ENCODE results near the gene CTNNBIP1.

CTNNBIP1 gene

DNA sequence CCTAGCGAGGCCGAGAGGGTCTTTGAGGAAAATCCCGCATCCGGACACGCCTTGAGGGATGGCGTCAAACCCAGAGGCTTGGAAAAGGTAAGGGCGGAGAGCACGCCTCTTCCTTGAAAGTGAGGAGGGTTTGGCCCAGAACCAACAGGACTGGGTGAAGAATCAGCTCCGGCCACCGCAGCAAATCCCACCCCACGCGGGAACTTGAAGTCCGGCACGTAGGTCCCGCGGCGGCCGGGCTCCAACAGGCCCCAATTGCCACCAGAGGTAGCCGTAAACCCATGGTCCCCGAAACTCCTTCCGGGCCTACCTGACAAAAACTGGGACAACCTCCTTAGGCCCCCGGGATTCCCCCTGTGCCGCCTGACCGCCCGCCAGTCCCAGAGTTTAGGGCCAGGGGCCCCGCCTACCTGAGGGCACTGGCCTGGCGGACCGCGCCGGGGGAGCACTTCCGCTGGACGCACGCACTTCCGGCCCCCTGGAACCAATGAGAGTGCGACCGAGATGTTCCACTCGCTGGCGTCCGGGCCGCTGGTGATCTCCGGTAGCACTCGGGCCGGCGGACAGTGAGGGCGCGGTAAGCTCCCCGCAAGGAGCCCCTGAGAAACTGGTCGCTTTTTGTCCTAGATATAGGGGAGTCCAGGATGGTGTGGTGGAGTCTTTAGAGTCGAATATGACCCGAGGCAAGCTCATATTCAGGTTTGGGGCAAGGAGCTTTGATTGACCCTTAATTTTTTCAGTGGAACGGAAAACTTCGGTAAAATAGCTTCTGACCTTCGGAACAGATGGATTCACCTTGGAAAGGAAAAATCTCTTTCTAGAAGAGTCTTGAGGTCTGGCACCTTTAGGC, 33.1 kb upstream of the CTNNBIP1 start, which contains the start of the genes LZIC and NMNAT1 (continued):
- TF ChIP-seq, protein P1, sequence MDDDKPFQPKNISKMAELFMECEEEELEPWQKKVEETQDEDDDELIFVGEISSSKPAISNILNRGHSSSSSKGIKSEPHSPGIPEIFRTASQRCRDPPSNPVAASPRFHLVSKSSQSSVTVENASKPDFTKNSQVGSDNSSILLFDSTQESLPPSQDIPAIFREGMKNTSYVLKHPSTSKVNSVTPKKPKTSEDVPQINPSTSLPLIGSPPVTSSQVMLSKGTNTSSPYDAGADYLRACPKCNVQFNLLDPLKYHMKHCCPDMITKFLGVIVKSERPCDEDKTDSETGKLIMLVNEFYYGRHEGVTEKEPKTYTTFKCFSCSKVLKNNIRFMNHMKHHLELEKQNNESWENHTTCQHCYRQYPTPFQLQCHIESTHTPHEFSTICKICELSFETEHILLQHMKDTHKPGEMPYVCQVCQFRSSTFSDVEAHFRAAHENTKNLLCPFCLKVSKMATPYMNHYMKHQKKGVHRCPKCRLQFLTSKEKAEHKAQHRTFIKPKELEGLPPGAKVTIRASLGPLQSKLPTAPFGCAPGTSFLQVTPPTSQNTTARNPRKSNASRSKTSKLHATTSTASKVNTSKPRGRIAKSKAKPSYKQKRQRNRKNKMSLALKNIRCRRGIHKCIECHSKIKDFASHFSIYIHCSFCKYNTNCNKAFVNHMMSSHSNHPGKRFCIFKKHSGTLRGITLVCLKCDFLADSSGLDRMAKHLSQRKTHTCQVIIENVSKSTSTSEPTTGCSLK (tag by site-specific recombination; IDR thresholded peaks at IDR 0.05): no peak
- TF ChIP-seq ZNF16 (tag by site-specific recombination; IDR thresholded peaks at IDR 0.05; ENCODE audit: low read depth) (no peak), MZF1 (tag by site-specific recombination; IDR thresholded peaks at IDR 0.05; ENCODE audit: borderline replicate concordance) (no peak), ZNF423 (tag by site-specific recombination; IDR thresholded peaks at IDR 0.05) (no peak), SP7 (tag by site-specific recombination; IDR thresholded peaks at IDR 0.05) (peak; percentile 93), ZFP69B (tag by site-specific recombination; IDR thresholded peaks at IDR 0.05) (peak; percentile 80), OSR2 (tag by site-specific recombination; IDR thresholded peaks at IDR 0.05) (peak; percentile 72), SCRT1 (tag by site-specific recombination; IDR thresholded peaks at IDR 0.05; ENCODE audit: borderline replicate concordance) (0 out of 2 replicates have a peak, but pooled peaks have one; percentile 8), ZNF23 (tag by site-specific recombination; IDR thresholded peaks at IDR 0.05; ENCODE audit: borderline replicate concordance) (no peak), ZNF501 (tag by site-specific recombination; IDR thresholded peaks at IDR 0.05) (peak; percentile 98), ZNF324 (tag by site-specific recombination; IDR thresholded peaks at IDR 0.05) (peak; percentile 95), ZNF292 (tag by site-specific recombination; IDR thresholded peaks at IDR 0.05; ENCODE audit: borderline replicate concordance, low read depth) (no peak), YY2 (tag by site-specific recombination; IDR thresholded peaks at IDR 0.05) (peak; percentile 81), ZNF248 (tag by site-specific recombination; IDR thresholded peaks at IDR 0.05) (no peak), ZNF175 (tag by site-specific recombination; IDR thresholded peaks at IDR 0.05) (no peak)
- TF ChIP-seq, protein P2, sequence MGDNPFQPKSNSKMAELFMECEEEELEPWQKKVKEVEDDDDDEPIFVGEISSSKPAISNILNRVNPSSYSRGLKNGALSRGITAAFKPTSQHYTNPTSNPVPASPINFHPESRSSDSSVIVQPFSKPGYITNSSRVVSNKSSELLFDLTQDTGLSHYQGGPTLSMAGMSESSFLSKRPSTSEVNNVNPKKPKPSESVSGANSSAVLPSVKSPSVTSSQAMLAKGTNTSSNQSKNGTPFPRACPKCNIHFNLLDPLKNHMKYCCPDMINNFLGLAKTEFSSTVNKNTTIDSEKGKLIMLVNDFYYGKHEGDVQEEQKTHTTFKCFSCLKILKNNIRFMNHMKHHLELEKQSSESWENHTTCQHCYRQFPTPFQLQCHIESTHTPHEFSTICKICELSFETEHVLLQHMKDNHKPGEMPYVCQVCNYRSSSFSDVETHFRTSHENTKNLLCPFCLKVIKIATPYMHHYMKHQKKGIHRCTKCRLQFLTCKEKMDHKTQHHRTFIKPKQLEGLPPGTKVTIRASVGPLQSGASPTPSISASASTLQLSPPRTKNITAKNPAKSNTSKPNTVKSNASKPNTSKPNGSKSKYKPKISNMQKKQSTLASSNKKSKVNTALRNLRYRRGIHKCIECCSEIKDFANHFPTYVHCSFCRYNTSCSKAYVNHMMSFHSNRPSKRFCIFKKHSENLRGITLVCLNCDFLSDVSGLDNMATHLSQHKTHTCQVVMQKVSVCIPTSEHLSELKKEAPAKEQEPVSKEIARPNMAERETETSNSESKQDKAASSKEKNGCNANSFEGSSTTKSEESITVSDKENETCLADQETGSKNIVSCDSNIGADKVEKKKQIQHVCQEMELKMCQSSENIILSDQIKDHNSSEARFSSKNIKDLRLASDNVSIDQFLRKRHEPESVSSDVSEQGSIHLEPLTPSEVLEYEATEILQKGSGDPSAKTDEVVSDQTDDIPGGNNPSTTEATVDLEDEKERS (tag by site-specific recombination; IDR thresholded peaks at IDR 0.05): no peak; the same call in 1 of the 2 replicates
- TF ChIP-seq, protein P3, sequence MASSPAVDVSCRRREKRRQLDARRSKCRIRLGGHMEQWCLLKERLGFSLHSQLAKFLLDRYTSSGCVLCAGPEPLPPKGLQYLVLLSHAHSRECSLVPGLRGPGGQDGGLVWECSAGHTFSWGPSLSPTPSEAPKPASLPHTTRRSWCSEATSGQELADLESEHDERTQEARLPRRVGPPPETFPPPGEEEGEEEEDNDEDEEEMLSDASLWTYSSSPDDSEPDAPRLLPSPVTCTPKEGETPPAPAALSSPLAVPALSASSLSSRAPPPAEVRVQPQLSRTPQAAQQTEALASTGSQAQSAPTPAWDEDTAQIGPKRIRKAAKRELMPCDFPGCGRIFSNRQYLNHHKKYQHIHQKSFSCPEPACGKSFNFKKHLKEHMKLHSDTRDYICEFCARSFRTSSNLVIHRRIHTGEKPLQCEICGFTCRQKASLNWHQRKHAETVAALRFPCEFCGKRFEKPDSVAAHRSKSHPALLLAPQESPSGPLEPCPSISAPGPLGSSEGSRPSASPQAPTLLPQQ (tag by site-specific recombination; IDR thresholded peaks at IDR 0.05): peak; percentile 89
- TF ChIP-seq, protein P4, sequence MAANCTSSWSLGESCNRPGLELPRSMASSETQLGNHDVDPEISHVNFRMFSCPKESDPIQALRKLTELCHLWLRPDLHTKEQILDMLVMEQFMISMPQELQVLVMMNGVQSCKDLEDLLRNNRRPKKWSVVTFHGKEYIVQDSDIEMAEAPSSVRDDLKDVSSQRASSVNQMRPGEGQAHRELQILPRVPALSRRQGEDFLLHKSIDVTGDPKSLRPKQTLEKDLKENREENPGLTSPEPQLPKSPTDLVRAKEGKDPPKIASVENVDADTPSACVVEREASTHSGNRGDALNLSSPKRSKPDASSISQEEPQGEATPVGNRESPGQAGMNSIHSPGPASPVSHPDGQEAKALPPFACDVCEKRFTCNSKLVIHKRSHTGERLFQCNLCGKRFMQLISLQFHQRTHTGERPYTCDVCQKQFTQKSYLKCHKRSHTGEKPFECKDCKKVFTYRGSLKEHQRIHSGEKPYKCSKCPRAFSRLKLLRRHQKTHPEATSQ (tag by site-specific recombination; IDR thresholded peaks at IDR 0.05): peak; percentile 90
- TF ChIP-seq, protein P5, sequence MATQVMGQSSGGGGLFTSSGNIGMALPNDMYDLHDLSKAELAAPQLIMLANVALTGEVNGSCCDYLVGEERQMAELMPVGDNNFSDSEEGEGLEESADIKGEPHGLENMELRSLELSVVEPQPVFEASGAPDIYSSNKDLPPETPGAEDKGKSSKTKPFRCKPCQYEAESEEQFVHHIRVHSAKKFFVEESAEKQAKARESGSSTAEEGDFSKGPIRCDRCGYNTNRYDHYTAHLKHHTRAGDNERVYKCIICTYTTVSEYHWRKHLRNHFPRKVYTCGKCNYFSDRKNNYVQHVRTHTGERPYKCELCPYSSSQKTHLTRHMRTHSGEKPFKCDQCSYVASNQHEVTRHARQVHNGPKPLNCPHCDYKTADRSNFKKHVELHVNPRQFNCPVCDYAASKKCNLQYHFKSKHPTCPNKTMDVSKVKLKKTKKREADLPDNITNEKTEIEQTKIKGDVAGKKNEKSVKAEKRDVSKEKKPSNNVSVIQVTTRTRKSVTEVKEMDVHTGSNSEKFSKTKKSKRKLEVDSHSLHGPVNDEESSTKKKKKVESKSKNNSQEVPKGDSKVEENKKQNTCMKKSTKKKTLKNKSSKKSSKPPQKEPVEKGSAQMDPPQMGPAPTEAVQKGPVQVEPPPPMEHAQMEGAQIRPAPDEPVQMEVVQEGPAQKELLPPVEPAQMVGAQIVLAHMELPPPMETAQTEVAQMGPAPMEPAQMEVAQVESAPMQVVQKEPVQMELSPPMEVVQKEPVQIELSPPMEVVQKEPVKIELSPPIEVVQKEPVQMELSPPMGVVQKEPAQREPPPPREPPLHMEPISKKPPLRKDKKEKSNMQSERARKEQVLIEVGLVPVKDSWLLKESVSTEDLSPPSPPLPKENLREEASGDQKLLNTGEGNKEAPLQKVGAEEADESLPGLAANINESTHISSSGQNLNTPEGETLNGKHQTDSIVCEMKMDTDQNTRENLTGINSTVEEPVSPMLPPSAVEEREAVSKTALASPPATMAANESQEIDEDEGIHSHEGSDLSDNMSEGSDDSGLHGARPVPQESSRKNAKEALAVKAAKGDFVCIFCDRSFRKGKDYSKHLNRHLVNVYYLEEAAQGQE (tag by site-specific recombination; IDR thresholded peaks at IDR 0.05): peak; percentile 45; the same call in 1 of the 2 replicates
- TF ChIP-seq, protein P6, sequence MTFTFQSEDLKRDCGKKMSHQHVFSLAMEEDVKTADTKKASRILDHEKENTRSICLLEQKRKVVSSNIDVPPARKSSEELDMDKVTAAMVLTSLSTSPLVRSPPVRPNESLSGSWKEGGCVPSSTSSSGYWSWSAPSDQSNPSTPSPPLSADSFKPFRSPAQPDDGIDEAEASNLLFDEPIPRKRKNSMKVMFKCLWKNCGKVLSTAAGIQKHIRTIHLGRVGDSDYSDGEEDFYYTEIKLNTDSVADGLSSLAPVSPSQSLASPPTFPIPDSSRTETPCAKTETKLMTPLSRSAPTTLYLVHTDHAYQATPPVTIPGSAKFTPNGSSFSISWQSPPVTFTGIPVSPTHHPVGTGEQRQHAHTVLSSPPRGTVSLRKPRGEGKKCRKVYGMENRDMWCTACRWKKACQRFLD (tag by site-specific recombination; IDR thresholded peaks at IDR 0.05): peak; percentile 94
- TF ChIP-seq, protein P7, sequence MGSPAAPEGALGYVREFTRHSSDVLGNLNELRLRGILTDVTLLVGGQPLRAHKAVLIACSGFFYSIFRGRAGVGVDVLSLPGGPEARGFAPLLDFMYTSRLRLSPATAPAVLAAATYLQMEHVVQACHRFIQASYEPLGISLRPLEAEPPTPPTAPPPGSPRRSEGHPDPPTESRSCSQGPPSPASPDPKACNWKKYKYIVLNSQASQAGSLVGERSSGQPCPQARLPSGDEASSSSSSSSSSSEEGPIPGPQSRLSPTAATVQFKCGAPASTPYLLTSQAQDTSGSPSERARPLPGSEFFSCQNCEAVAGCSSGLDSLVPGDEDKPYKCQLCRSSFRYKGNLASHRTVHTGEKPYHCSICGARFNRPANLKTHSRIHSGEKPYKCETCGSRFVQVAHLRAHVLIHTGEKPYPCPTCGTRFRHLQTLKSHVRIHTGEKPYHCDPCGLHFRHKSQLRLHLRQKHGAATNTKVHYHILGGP (tag by site-specific recombination; IDR thresholded peaks at IDR 0.05): no peak
- TF ChIP-seq, protein P8, sequence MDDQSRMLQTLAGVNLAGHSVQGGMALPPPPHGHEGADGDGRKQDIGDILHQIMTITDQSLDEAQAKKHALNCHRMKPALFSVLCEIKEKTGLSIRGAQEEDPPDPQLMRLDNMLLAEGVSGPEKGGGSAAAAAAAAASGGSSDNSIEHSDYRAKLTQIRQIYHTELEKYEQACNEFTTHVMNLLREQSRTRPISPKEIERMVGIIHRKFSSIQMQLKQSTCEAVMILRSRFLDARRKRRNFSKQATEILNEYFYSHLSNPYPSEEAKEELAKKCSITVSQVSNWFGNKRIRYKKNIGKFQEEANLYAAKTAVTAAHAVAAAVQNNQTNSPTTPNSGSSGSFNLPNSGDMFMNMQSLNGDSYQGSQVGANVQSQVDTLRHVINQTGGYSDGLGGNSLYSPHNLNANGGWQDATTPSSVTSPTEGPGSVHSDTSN (CRISPR knock-in tag; IDR thresholded peaks at IDR 0.05): no peak

Measured in HEK293 (cell line).